ENCODE data around the gene SYCP2L.

Gene SYCP2L

GRCh38 chr6:11012295-11012754 lies 125.5 kb downstream of the SYCP2L start:
- no peak for DNase-seq

- no peak for DNase-seq
These were observed 126.3 kb downstream of the SYCP2L start for GRCh38 chr6:11012976-11013720.

- no peak for DNase-seq
These were observed 126.8 kb downstream of the SYCP2L start for GRCh38 chr6:11013721-11014070.

- no peak for DNase-seq
These were observed 128.2 kb downstream of the SYCP2L start for GRCh38 chr6:11015102-11015501.

GRCh38 chr6:11016452-11016851 lies 129.6 kb downstream of the SYCP2L start:
- no peak for DNase-seq

GRCh38 chr6:11017090-11017489 lies 130.2 kb downstream of the SYCP2L start:
- DNase-seq: no peak

GRCh38 chr6:11018225-11018624 lies 131.4 kb downstream of the SYCP2L start:
- DNase-seq: no peak

GRCh38 chr6:11021003-11021402 lies 134.2 kb downstream of the SYCP2L start:
- no peak for DNase-seq

- no peak for DNase-seq
These were observed 134.9 kb downstream of the SYCP2L start for GRCh38 chr6:11021714-11022113.

GRCh38 chr6:11023032-11023431 lies 136.2 kb downstream of the SYCP2L start:
- peak in 1 of 2 donors; percentile 47 for DNase-seq
